ENCODE data around the gene EVC. TPM values are rescaled to one million over a fixed set of nuclear protein-coding genes. Genes with fewer than 3 reads are reported as not detected.

Gene EVC
- total and polyA plus RNA-seq, 2 of the 4 experiments (the other 2 are of a cell fraction) = 16.8 to 18.9 TPM

DNA sequence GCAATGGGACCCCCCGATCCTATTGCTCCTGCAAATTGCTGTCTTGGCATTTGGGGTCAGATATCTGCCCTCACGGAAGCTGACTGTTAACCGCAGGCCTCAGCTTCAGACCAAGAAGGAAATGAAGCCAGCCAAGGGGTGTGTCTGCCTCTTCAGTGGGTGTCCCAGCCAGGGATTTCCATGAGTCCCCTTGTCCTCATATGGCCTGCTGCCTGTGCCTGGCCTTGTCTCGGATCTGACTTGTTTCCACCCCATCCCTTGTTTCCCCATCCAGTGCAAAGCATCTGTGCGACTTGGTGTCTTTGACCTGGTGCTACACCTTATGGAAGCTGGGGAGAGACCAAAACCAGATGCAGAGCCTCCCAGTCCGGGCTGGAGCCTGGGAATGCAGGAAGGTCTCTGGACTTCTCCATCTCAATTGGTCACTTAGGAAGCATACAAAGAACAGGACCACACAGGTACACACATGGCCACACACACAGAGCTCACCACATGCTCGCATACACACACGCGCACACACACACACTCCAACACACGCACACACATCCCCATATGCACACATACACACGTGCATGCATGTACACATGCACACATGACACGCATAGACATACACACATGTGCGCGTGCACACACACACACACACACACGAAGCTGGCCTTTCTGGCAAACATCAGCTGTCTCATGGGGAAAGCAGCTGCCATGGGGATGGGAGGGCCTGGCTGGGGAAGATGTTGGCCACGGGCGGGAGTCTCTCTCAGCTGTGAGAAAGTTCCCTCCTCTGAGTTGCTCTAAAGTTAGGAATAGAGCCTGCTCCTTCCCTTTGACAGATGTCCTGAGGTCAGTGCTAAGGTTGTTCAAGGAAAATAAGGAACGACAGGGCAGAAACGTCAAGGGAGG lies 116.4 kb downstream of the EVC start:
- Histone ChIP-seq H2AK9ac (replicated peaks; ENCODE audit: low read depth, low read length, poor library complexity) (peak overlapping the region; percentile 55), H3K23ac (ENCODE audit: low read depth, low read length) (no peak overlapping the region), H3K4ac (ENCODE audit: low read depth, low read length) (no peak overlapping the region), H3K18ac (ENCODE audit: low read depth, low read length) (no peak overlapping the region), H2BK20ac (ENCODE audit: low read depth, low read length) (no peak overlapping the region), H2BK120ac (ENCODE audit: low read depth, low read length) (no peak overlapping the region), H2AK5ac (ENCODE audit: low read depth, low read length) (no peak overlapping the region), H3K4me3 (ENCODE audit: insufficient read depth, low read depth, low read length) (no peak overlapping the region), H4K20me1 (ENCODE audit: insufficient read depth, low read length) (peaks cover 18% of the 10 kb centered on the region; the same call in 1 of the 2 replicates), H3K27ac (ENCODE audit: insufficient read depth, low read length) (no peak overlapping the region), H3K9me1 (ENCODE audit: insufficient read depth, low read length) (peaks cover 11% of the 10 kb centered on the region), H4K5ac (ENCODE audit: low read depth, low read length) (no peak overlapping the region), H3K14ac (replicated peaks; ENCODE audit: low read depth, low read length) (no peak overlapping the region), H3K56ac (ENCODE audit: extremely low read depth, insufficient read depth, low read length) (no peak overlapping the region), H4K8ac (ENCODE audit: low read depth in 2 of 2, low read length in 2 of 2) (no peak overlapping the region), H4K91ac (ENCODE audit: insufficient read depth, low read depth, low read length) (no peak overlapping the region), H3K4me1 (ENCODE audit: control insufficient read depth, insufficient read depth, low read length) (no peaks in the 10 kb centered on the region), H2BK5ac (ENCODE audit: low read depth, low read length, poor library complexity, severe bottlenecking) (no peak overlapping the region), H3K79me1 (ENCODE audit: low read depth in 1 of 2, low read length in 2 of 2) (0 out of 4 replicates have a peak, but pooled peaks cover 0 to 6% of the 10 kb centered on the region in 2 experiments), H2AFZ (replicated peaks; ENCODE audit: low read length, poor library complexity) (peak overlapping the region; percentile 27), H3K27me3 (ENCODE audit: control insufficient read depth, insufficient read depth, low read length) (no peaks in the 10 kb centered on the region), H3K9ac (ENCODE audit: low read depth, low read length) (no peak overlapping the region), H3K4me2 (ENCODE audit: low read depth, low read length) (no peak overlapping the region), H3K9me3 (ENCODE audit: control insufficient read depth, insufficient read depth, low read length) (no peaks in the 10 kb centered on the region), H2BK15ac (ENCODE audit: low read depth, low read length) (no peak overlapping the region), H3K36me3 (ENCODE audit: control insufficient read depth, insufficient read depth, low read length) (peaks cover 35% of the 10 kb centered on the region)
- POLR2A ChIA-PET (ENCODE audit: unreplicated experiment) = no interaction called here
- DNase-seq (peak; percentile 13), ATAC-seq (ENCODE audit: low read depth) (no peak)
- BruUV-seq (replicated peaks) = no TSS peak
- dilution Hi-C loops (cut with HindIII; ENCODE audit: low sequenced_read_pairs, unreplicated experiment) (no loop called here), intact Hi-C loops (cut with micrococcal nuclease) (loop anchor here (10.0 kb wide), 1 partner anchor 443 kb away; no protein-coding TSS in a partner anchor), in situ Hi-C loops (cut with MboI; ENCODE audit: low sequenced_read_pairs) (no loop called here)
- TF ChIP-seq MAFK (IDR thresholded peaks at IDR 0.05; ENCODE audit: low read depth, low read length) (no peak), RCOR1 (IDR thresholded peaks at IDR 0.05; ENCODE audit: insufficient replicate concordance, low read length) (no peak), SMC3 (IDR thresholded peaks at IDR 0.05; ENCODE audit: low read depth, low read length) (no peak), ELK1 (IDR thresholded peaks at IDR 0.05; ENCODE audit: borderline replicate concordance, low read depth, low read length) (no peak), CEBPB (IDR thresholded peaks at IDR 0.05; ENCODE audit: low read depth, low read length) (no peak), MAZ (IDR thresholded peaks at IDR 0.05; ENCODE audit: borderline replicate concordance, low read depth, low read length) (no peak), CHD1 (IDR thresholded peaks at IDR 0.05; ENCODE audit: low read depth, low read length) (no peak), POLR2A (IDR thresholded peaks at IDR 0.05; ENCODE audit: low read depth, low read length) (no peak), MXI1 (IDR thresholded peaks at IDR 0.05; ENCODE audit: borderline replicate concordance, low read depth, low read length) (no peak)
- TF ChIP-seq, protein P1, sequence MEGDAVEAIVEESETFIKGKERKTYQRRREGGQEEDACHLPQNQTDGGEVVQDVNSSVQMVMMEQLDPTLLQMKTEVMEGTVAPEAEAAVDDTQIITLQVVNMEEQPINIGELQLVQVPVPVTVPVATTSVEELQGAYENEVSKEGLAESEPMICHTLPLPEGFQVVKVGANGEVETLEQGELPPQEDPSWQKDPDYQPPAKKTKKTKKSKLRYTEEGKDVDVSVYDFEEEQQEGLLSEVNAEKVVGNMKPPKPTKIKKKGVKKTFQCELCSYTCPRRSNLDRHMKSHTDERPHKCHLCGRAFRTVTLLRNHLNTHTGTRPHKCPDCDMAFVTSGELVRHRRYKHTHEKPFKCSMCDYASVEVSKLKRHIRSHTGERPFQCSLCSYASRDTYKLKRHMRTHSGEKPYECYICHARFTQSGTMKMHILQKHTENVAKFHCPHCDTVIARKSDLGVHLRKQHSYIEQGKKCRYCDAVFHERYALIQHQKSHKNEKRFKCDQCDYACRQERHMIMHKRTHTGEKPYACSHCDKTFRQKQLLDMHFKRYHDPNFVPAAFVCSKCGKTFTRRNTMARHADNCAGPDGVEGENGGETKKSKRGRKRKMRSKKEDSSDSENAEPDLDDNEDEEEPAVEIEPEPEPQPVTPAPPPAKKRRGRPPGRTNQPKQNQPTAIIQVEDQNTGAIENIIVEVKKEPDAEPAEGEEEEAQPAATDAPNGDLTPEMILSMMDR (conservative IDR thresholded peaks at IDR 0.05; ENCODE audit: low read depth, low read length) = no peak
- TF ChIP-seq, protein P2, sequence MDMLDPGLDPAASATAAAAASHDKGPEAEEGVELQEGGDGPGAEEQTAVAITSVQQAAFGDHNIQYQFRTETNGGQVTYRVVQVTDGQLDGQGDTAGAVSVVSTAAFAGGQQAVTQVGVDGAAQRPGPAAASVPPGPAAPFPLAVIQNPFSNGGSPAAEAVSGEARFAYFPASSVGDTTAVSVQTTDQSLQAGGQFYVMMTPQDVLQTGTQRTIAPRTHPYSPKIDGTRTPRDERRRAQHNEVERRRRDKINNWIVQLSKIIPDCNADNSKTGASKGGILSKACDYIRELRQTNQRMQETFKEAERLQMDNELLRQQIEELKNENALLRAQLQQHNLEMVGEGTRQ (IDR thresholded peaks at IDR 0.05; ENCODE audit: low read depth, low read length) = no peak
- 66% methylated on average over 5 of the region's 19 CpGs; no CpG with 5 or more reads in 1 of the 2 experiments for WGBS, 2 experiments (ENCODE audit: extremely low coverage in 2 of 2, insufficient read length in 1 of 2)
- CTCF ChIA-PET = no interaction called here

Measured in IMR-90 (cell line).